Aorta (tissue), 5 donors: Measurements from ENCODE around the gene SSH2. TPM values are rescaled to one million over a fixed set of nuclear protein-coding genes. Genes with fewer than 3 reads are reported as not detected.
"Not testable (repeated sequence)": the region's sequence is repeated elsewhere in the genome, so short reads cannot be mapped to it uniquely, and the experiment has no call there.

Source experiments
- ATAC-seq: fragments of 200-7000 bp; cut with Tn5 transposase; one replicate; pipeline ENCODE4 v1.9.1; 2022; ENCODE audit warnings: moderate library complexity; ENCODE audit not compliant: low FRiP score
- DNase-seq, 2 donors: peaks; one replicate each; pipeline ENCODE4 v3.0.0-alpha.2; 2020
- H3K27ac ChIP-seq, 2 donors: one replicate each; pipeline ENCODE4 v1.5.1; 2013; ENCODE audit warnings: low read length in 2 of 2, mild to moderate bottlenecking in 2 of 2, moderate library complexity in 2 of 2, control low read depth in 1 of 2, inconsistent platforms in 1 of 2, low read depth in 1 of 2
- H3K27me3 ChIP-seq, 2 donors: one replicate each; pipeline ENCODE4 v1.6.1; 2013; ENCODE audit warnings: control low read depth in 1 of 2, low read length in 1 of 2, mild to moderate bottlenecking in 1 of 2, moderate library complexity in 1 of 2; ENCODE audit not compliant: insufficient read depth in 2 of 2, control insufficient read depth in 1 of 2
- H3K36me3 ChIP-seq, 2 donors: one replicate each; pipeline ENCODE4 v1.6.1; 2013; ENCODE audit warnings: control low read depth in 1 of 2, low read length in 1 of 2, mild to moderate bottlenecking in 1 of 2; ENCODE audit not compliant: insufficient read depth in 2 of 2, control insufficient read depth in 1 of 2
- H3K4me1 ChIP-seq, 2 donors: one replicate each; pipeline ENCODE4 v1.6.1; 2013; ENCODE audit warnings: low read length in 2 of 2, control low read depth in 1 of 2, mild to moderate bottlenecking in 1 of 2, moderate library complexity in 1 of 2; ENCODE audit not compliant: insufficient read depth in 2 of 2, control insufficient read depth in 1 of 2
- H3K4me3 ChIP-seq, 2 donors: one replicate each; pipeline ENCODE4 v1.5.1; 2013; ENCODE audit warnings: low read length in 2 of 2, control low read depth in 1 of 2, mild to moderate bottlenecking in 1 of 2
- H3K9me3 ChIP-seq: one replicate; pipeline ENCODE4 v1.6.1; 2013; ENCODE audit warnings: mild to moderate bottlenecking, low read length; ENCODE audit not compliant: control insufficient read depth
- WGBS, 2 donors: extraction: QIAGEN DNeasy Blood & Tissue Kit; methylation state at CpG; one replicate each; pipeline ENCODE4 v1.1.7; 2013; 5-methylcytosine and 5-hydroxymethylcytosine counted together
- intact Hi-C, 2 donors: fragments of 100-400 bp; cut with DNase I; formaldehyde crosslinking; loops; one replicate each; pipeline versions ENCODE4 v1.14.2 to v1.15.0; 2022
- polyA plus RNA-seq, 2 donors: library from polyadenylated mRNA; stranded (reverse); fragments of 200-250 nt; gene quantifications; one replicate each; pipeline ENCODE4 v1.2.3, GENCODE V29; 2013
- total RNA-seq, 2 donors: library from RNA; stranded (reverse); fragmentation: NEBNext Ultra II Directional; extraction: Animal tissue kit (Norgen Biotek cat#: 25700); gene quantifications; one replicate each; pipeline ENCODE4 v1.2.1, GENCODE V29; 2021
- donor health status: healthy with polysubstance abuse.
- donor health status: Bipolar disorder and iron deficiency.
- donor health status: DM: no; HTN: no; CAD: no.
- donor health status: DM: no; HTN: no; CAD: no.
- donor health status: DM: yes; HTN: yes; CAD: no.

SSH2 gene
- total and polyA plus RNA-seq, 4 donors: 7.2 to 35.3 (median 30.3) TPM

GRCh38 chr17:29897136-29897535 lies 32.9 kb downstream of the SSH2 start:
- DNase-seq, ATAC-seq, H3K27me3 ChIP-seq, H3K36me3 ChIP-seq, H3K4me1 ChIP-seq, intact Hi-C loops, H3K9me3 ChIP-seq, H3K27ac ChIP-seq, H3K4me3 ChIP-seq: not testable (repeated sequence)
- 96 to 97% methylated on average over 4 of the region's 4 CpGs for WGBS, 2 donors

- Histone ChIP-seq H3K27ac (no peak overlapping the region), H3K4me1 (no peaks in the 10 kb centered on the region), H3K36me3 (no peaks in the 10 kb centered on the region), H3K27me3 (no peaks in the 10 kb centered on the region), H3K9me3 (no peaks in the 10 kb centered on the region), H3K4me3 (no peak overlapping the region)
- intact Hi-C loops: no loop called here
- ATAC-seq (no peak), DNase-seq (no peak)
Observed at GRCh38 chr17:29892201-29892600, 37.8 kb downstream of the SSH2 start.

DNA sequence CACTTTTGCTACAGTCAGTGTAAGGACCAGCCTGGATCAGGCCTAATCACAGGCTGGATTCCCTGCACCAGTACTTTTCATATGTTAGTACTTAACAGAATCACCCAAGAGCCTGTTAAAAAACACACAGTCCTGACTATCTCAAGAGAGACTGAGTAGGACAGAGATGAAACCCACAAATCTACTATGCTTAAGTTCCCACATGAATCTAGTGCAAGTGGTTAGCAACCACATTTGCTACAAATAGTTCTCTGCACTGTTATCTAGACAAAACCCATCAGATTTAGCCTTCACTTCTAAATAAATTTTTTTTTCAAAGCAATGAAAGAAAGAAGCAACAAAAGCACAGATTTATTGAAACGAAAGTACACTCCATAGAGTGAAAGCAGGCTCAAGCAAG lies 38.9 kb downstream of the SSH2 start:
- Histone ChIP-seq H3K27ac (no peak overlapping the region), H3K27me3 (no peaks in the 10 kb centered on the region), H3K9me3 (no peaks in the 10 kb centered on the region), H3K4me3 (no peak overlapping the region), H3K4me1 (no peaks in the 10 kb centered on the region), H3K36me3 (no peaks in the 10 kb centered on the region)
- ATAC-seq: no peak
- intact Hi-C loops: no loop called here
- DNase-seq: no peak
- WGBS, 2 donors: 91 to 93% methylated on average over 1 of the region's 1 CpG

GRCh38 chr17:29885031-29885640 lies 44.9 kb downstream of the SSH2 start:
- no peak for ATAC-seq
- Histone ChIP-seq H3K4me1 (no peaks in the 10 kb centered on the region), H3K36me3 (no peaks in the 10 kb centered on the region), H3K9me3 (no peaks in the 10 kb centered on the region), H3K4me3 (no peak overlapping the region), H3K27me3 (no peaks in the 10 kb centered on the region), H3K27ac (no peak overlapping the region)
- intact Hi-C loops: no loop called here
- WGBS, 2 donors: 74 to 79% methylated on average over 3 of the region's 3 CpGs
- no peak for DNase-seq

GRCh38 chr17:29883497-29883896 lies 46.5 kb downstream of the SSH2 start:
- H3K27me3 ChIP-seq: no peaks in the 10 kb centered on the region
- no peak overlapping the region for H3K27ac ChIP-seq
- no peaks in the 10 kb centered on the region for H3K9me3 ChIP-seq
- intact Hi-C loops: no loop called here
- ATAC-seq: no peak
- DNase-seq: no peak
- H3K4me1 ChIP-seq: no peaks in the 10 kb centered on the region
- H3K4me3 ChIP-seq: no peak overlapping the region
- no peaks in the 10 kb centered on the region for H3K36me3 ChIP-seq

DNA sequence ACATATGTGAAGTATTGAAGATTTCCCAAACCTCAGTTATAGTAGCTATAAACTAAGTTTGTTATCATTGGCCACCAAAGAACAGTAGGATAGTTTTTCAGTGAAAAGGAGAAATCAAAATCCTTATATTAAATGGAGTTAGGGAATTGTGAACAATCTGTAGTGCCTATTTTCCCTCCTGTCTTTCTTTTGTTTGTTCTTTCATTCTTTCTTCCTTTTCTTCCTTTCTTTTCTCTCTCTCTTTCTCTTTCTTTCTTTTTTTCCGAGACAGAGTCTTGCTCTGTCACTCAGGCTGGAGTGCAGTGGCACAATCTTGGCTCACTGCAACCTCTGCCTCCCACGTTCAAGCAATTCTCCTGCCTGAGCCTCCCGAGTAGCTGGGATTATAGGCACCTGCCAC lies 48.8 kb downstream of the SSH2 start:
- Histone ChIP-seq H3K36me3 (no peaks in the 10 kb centered on the region), H3K27ac (no peak overlapping the region), H3K4me1 (no peaks in the 10 kb centered on the region), H3K4me3 (no peak overlapping the region), H3K27me3 (no peaks in the 10 kb centered on the region), H3K9me3 (no peaks in the 10 kb centered on the region)
- intact Hi-C loops: no loop called here
- ATAC-seq (no peak), DNase-seq (no peak)
- 56 to 66% methylated on average over 3 of the region's 3 CpGs for WGBS, 2 donors

DNA sequence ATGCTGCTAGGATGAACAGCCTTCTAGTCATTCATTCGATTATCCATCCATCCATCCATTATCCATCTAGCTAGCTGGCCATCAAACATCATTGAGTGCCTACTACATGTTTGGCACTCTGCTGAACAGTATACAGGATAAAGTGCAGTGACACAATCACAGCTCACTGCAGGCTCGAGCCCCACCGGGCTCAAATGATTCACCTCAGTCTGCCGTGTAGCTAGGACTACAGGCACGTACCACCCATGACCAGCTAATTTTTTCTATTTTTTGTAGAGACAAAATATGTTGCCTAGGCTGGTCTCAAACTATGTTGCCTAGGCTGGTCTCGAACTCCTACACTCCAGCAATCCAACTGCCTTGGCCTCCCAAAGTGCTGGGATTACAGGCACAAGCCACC lies 50.0 kb downstream of the SSH2 start:
- no peak for ATAC-seq
- H3K4me1 ChIP-seq: no peaks in the 10 kb centered on the region
- WGBS, 2 donors: 94 to 97% methylated on average over 6 of the region's 6 CpGs

DNA sequence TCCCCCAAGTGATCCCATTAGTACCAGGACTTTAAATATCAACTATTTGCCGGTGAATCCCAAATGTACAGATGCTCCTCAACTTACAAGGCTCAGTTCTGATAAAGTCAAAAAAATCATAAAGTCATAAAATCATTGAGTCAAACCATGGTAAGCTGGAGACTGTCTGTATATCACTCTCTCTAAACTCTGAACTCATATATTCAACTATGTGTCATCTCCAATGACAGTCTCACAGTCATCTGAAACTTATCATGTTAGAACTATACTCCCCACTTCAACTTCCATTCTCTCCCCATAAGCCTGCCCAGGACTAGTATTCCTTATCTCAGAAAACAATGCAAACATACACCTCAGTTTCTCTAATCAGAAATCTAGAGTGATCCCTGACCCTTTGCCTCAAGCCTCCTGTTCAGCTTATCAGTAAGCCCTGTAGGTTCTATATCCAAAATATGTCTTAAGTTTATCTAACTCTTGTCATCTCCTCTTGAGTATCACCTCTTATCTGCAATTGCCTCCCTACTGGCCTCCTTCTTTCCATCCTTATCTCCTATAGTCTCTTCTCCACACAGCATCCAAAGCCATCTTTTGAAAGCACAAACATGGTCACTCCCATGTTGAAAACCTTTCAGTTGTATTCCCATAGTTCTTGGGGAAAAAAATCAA lies 55.0 kb downstream of the SSH2 start:
- intact Hi-C loops: no loop called here
- no peaks in the 10 kb centered on the region for H3K27me3 ChIP-seq
- no peaks in the 10 kb centered on the region for H3K36me3 ChIP-seq
- DNase-seq (no peak), ATAC-seq (no peak)
- H3K9me3 ChIP-seq: no peaks in the 10 kb centered on the region
- H3K4me1 ChIP-seq: no peaks in the 10 kb centered on the region
- H3K4me3 ChIP-seq: no peak overlapping the region
- H3K27ac ChIP-seq: no peak overlapping the region
- 98 to 100% methylated on average over 1 of the region's 1 CpG for WGBS, 2 donors

More for the DNA sequence above, 50.0 kb downstream of the SSH2 start:
- H3K27me3 ChIP-seq: no peaks in the 10 kb centered on the region
- H3K27ac ChIP-seq: no peak overlapping the region
- no peaks in the 10 kb centered on the region for H3K9me3 ChIP-seq
- no peak overlapping the region for H3K4me3 ChIP-seq
- DNase-seq: no peak
- intact Hi-C loops: no loop called here
- H3K36me3 ChIP-seq: no peaks in the 10 kb centered on the region

GRCh38 chr17:29874358-29874757 lies 55.7 kb downstream of the SSH2 start:
- H3K27me3 ChIP-seq, H3K36me3 ChIP-seq, intact Hi-C loops, ATAC-seq, H3K4me3 ChIP-seq, H3K9me3 ChIP-seq, DNase-seq, H3K27ac ChIP-seq, H3K4me1 ChIP-seq: not testable (repeated sequence)
- WGBS, 2 donors: 98 to 100% methylated on average over 1 of the region's 1 CpG
